Panc1 (cell line): ENCODE measurements around the gene NTM. TPM values are rescaled to one million over a fixed set of nuclear protein-coding genes. Genes with fewer than 3 reads are reported as not detected.

Experiments
- ATAC-seq: fragments of 200-7000 bp; cut with Tn5 transposase; 2 replicates; pipeline ENCODE4 v1.9.1; 2020; ENCODE audit warnings: mild to moderate bottlenecking, moderate library complexity
- BruUV-seq: library from RNA; stranded (reverse); fragments of 400-500 nt; replicated peaks from 2 replicates; lab custom pipeline; 2021; lab: Mats Ljungman, UMichigan
- CTCF ChIA-PET: fragments of 300-600 bp; sonication (Branson Sonifier 250); formaldehyde crosslinking; loops from one replicate; lab custom pipeline; 2022; ENCODE audit warnings: antibody characterized with exemption; lab: Charles Lee
- POLR2A ChIA-PET: fragments of 300-600 bp; sonication (Branson Sonifier 250); formaldehyde crosslinking; loops from one replicate; lab custom pipeline; 2022; ENCODE audit warnings: antibody characterized with exemption; lab: Charles Lee
- DNase-seq: peaks from one replicate; pipeline ENCODE4 v3.0.0-alpha.2; 2010; ENCODE audit warnings: low read depth, low spot score
- H3K27ac ChIP-seq: 2 replicates; pipeline ENCODE4 v1.5.1; 2011; ENCODE audit warnings: mild to moderate bottlenecking, low read length, inconsistent platforms
- H3K27me3 ChIP-seq: fragments of 200-500 bp; sonication (Bioruptor generic); 2 replicates; pipeline ENCODE4 v1.6.0; 2014; ENCODE audit warnings: low read length, inconsistent platforms; ENCODE audit not compliant: control insufficient read depth, insufficient read depth
- H3K36me3 ChIP-seq: fragments of 200-500 bp; sonication (Bioruptor generic); 2 replicates; pipeline ENCODE4 v1.5.1; 2014; ENCODE audit warnings: inconsistent platforms, mild to moderate bottlenecking, low read length, moderate library complexity; ENCODE audit not compliant: control insufficient read depth, insufficient read depth
- H3K4me1 ChIP-seq: 2 replicates; pipeline ENCODE4 v1.5.1; 2011; ENCODE audit warnings: inconsistent platforms, mild to moderate bottlenecking, low read length, moderate library complexity; ENCODE audit not compliant: control insufficient read depth, insufficient read depth
- H3K4me3 ChIP-seq, 2 experiments: 2 replicates each; pipeline ENCODE4 v1.5.1; 2011 to 2012; ENCODE audit warnings: low read depth in 2 of 2, low read length in 2 of 2, mild to moderate bottlenecking in 2 of 2, inconsistent platforms in 1 of 2, moderate library complexity in 1 of 2
- H3K9me3 ChIP-seq: fragments of 200-500 bp; sonication (Bioruptor generic); 2 replicates; pipeline ENCODE4 v1.5.1; 2014; ENCODE audit warnings: low read depth, mild to moderate bottlenecking, inconsistent platforms, low read length, moderate library complexity; ENCODE audit not compliant: control insufficient read depth, insufficient read depth
- CTCF ChIP-seq: fragments of 450-650 bp; IDR thresholded peaks from 2 replicates; pipeline ENCODE4 v1.5.1; 2017; ENCODE audit warnings: mild to moderate bottlenecking
- POLR2AphosphoS5 ChIP-seq: IDR thresholded peaks from 2 replicates; pipeline ENCODE4 v1.6.1; 2012; ENCODE audit warnings: mild to moderate bottlenecking, low read depth, low read length, moderate library complexity
- REST ChIP-seq, 2 experiments: IDR thresholded peaks; 2 replicates each; pipeline ENCODE4 v1.6.1; 2011 to 2012; ENCODE audit warnings: low read depth in 2 of 2, control low read depth in 1 of 2, low read length in 1 of 2, mild to moderate bottlenecking in 1 of 2, moderate library complexity in 1 of 2; ENCODE audit not compliant: insufficient read depth in 1 of 2
- SIN3A ChIP-seq: IDR thresholded peaks from 2 replicates; pipeline ENCODE4 v1.6.1; 2012; ENCODE audit warnings: low read depth, mild to moderate bottlenecking, low read length, moderate library complexity, borderline replicate concordance; ENCODE audit not compliant: insufficient read depth
- TCF7L2 ChIP-seq: IDR thresholded peaks from 2 replicates; pipeline ENCODE4 v1.6.1; 2011; ENCODE audit warnings: mild to moderate bottlenecking, low read depth, low read length, inconsistent platforms
- in situ Hi-C: cut with HindIII; loops from 2 replicates; pipeline ENCODE4 v1.10.0; 2016; ENCODE audit warnings: low sequenced_read_pairs, low pct_unique_long_range_greater_than_20kb
- intact Hi-C: fragments of 100-400 bp; cut with micrococcal nuclease; formaldehyde crosslinking; loops from one replicate; pipeline ENCODE4 v1.10.0; 2022; ENCODE audit not compliant: unreplicated experiment
- total RNA-seq: library from RNA; stranded (reverse); gene quantifications from one replicate; pipeline ENCODE4 v1.2.1, GENCODE V29; 2021; ENCODE audit not compliant: unreplicated experiment

NTM gene
- total RNA-seq, 1 experiment from 2014 or later: 0.10 TPM

- Histone ChIP-seq H3K27ac (no peak overlapping the region), H3K4me1 (no peaks in the 10 kb centered on the region), H3K4me3 (no peak overlapping the region), H3K9me3 (no peaks in the 10 kb centered on the region), H3K27me3 (peaks cover 2% of the 10 kb centered on the region; the same call in 1 of the 2 replicates), H3K36me3 (no peaks in the 10 kb centered on the region)
- ATAC-seq: peak; percentile 72; the same call in 1 of the 2 replicates
- ChIA-PET POLR2A (no interaction called here), CTCF (no interaction called here)
- intact Hi-C loops: no loop called here
- peak; percentile 66 for TF ChIP-seq CTCF
- TF ChIP-seq SIN3A: no peak
- no peak for TF ChIP-seq TCF7L2
- BruUV-seq: no TSS peak
- in situ Hi-C loops: no loop called here
- DNase-seq: no peak
These were observed 743.8 kb downstream of the NTM start for GRCh38 chr11:132114185-132114584.

GRCh38 chr11:132114743-132115142, 744.3 kb downstream of the NTM start:
- no peak overlapping the region for H3K4me3 ChIP-seq
- no peaks in the 10 kb centered on the region for H3K9me3 ChIP-seq
- H3K27ac ChIP-seq: no peak overlapping the region
- no TSS peak for BruUV-seq
- intact Hi-C loops: no loop called here
- DNase-seq (no peak), ATAC-seq (no peak)
- no peaks in the 10 kb centered on the region for H3K4me1 ChIP-seq
- CTCF ChIA-PET: no interaction called here
- TF ChIP-seq SIN3A (no peak), TCF7L2 (no peak), REST (IDR thresholded peaks at IDR 0.05; ENCODE audit: insufficient read depth in 1 of 2, low read depth in 2 of 2, low read length in 1 of 2) (no peak), CTCF (no peak), POLR2AphosphoS5 (no peak)
- peaks cover 7% of the 10 kb centered on the region for H3K27me3 ChIP-seq
- in situ Hi-C loops: no loop called here
- H3K36me3 ChIP-seq: no peaks in the 10 kb centered on the region; the same call in 1 of the 2 replicates
- POLR2A ChIA-PET: interaction anchor here (0.6 kb wide), 1 partner anchor 24 kb away, joined by 3 read pairs; no protein-coding TSS in a partner anchor
